ENCODE data around the gene SREBF2.

Gene SREBF2

DNA sequence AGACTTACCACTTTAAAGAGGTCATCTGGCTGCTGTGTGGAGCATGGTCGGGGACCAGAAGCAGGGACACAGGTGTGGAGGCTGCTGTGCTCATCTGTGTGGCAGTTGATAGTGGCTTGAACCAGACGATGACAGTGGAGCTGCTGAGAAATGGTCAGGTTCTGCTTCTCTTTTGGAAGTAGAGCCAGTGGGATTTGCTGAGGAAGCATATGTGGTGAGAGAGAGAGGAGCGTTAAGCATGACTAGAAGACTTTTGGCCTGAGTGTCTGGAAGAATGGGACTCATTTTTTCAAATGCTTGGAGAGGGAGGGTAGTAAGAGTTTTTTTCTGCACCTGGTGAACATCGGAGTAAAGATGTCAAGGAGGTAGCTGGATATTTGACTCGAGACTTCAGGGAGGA is 12.5 kb upstream of the SREBF2 start:
- DNase-seq (ENCODE audit: low read depth), result no peak
- H3K4me3 ChIP-seq (ENCODE audit: control insufficient read depth, low read depth, low read length), result no peak overlapping the region
- TF ChIP-seq, protein P1, sequence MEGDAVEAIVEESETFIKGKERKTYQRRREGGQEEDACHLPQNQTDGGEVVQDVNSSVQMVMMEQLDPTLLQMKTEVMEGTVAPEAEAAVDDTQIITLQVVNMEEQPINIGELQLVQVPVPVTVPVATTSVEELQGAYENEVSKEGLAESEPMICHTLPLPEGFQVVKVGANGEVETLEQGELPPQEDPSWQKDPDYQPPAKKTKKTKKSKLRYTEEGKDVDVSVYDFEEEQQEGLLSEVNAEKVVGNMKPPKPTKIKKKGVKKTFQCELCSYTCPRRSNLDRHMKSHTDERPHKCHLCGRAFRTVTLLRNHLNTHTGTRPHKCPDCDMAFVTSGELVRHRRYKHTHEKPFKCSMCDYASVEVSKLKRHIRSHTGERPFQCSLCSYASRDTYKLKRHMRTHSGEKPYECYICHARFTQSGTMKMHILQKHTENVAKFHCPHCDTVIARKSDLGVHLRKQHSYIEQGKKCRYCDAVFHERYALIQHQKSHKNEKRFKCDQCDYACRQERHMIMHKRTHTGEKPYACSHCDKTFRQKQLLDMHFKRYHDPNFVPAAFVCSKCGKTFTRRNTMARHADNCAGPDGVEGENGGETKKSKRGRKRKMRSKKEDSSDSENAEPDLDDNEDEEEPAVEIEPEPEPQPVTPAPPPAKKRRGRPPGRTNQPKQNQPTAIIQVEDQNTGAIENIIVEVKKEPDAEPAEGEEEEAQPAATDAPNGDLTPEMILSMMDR (conservative IDR thresholded peaks at IDR 0.05; ENCODE audit: control insufficient read depth, insufficient read depth, low read depth, low read length), result no peak

DNA sequence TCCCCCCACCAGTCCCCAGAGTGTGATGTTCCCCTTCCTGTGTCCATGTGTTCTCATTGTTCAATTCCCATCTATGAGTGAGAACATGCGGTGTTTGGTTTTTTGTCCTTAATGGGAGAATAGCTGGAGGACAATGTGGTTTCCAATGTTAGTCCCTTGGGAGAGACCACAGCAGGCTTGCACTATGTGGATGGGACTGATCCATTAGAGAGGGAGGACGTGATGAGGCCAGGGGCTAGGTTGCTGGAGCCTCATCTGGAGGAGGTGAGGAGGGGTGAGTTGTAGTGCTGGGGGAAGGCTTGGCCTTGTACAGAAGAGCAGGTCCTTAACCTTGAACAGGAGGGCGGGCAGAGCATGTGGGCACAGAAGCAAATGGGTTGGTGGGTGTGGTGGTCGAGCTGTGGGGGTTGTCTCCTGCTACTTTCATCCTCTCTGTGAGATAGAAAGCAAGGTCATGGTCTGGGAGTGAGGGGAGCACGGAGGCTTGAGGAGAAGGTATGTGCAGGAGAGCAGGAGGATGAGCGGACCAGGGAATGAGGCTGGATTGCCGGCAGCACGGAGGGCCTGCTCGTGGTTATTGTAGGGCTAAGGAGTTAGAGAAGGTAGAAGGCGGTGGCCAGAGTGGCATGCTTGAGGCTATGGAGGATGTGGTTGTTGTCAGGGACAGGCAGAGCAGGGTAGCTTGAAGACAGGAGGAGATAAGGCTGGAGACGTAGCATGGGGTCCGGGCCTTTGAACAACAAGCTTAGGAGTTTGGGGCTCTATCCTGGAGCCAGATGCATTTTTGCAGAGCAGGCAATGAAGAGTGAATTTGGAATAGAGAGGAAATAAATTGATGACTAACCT is 11.2 kb upstream of the SREBF2 start:
- TF ChIP-seq, protein P1 (conservative IDR thresholded peaks at IDR 0.05; ENCODE audit: control insufficient read depth, insufficient read depth, low read depth, low read length), result no peak
- DNase-seq (ENCODE audit: low read depth), result no peak
- H3K4me3 ChIP-seq (ENCODE audit: control insufficient read depth, low read depth, low read length), result no peak overlapping the region

DNA sequence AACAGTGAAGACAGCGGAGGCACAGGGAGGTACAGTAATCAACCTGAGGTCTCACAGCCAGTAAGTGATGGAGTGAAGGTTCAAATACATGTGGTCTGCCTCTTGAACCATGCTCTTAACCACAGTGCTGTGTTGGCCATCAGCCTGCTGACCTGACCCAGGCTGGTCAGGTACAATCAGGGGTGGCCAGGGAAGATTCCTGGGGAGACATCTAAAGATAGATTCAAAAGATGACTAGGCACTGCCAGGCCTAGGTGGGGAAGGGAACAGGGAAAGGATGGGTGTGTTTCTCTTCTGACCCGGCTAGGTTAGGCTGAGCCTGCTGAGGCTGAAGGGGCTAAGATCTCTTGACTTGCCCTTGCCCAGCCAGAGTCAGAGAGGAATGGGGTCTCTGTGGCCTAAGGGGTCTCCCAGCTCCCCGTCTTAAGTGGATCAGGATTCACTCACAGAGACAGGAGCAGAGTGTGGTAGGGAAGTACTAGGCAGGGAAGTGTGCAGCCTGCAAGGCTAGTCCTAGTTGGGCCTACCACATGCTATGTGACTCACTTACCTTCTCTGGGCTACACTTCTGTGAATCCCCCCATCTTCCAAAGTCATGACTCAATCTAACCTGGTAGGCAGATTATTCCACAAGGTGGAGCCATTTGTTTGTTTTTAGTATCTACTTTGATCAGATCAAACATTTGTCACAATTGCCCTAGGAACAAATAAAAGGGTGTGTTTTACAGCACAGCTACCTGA is 10.4 kb upstream of the SREBF2 start:
- TF ChIP-seq, protein P1 (conservative IDR thresholded peaks at IDR 0.05; ENCODE audit: control insufficient read depth, insufficient read depth, low read depth, low read length), result peak; percentile 51
- DNase-seq (ENCODE audit: low read depth), result peak; percentile 85
- H3K4me3 ChIP-seq (ENCODE audit: control insufficient read depth, low read depth, low read length), result no peak overlapping the region

DNA sequence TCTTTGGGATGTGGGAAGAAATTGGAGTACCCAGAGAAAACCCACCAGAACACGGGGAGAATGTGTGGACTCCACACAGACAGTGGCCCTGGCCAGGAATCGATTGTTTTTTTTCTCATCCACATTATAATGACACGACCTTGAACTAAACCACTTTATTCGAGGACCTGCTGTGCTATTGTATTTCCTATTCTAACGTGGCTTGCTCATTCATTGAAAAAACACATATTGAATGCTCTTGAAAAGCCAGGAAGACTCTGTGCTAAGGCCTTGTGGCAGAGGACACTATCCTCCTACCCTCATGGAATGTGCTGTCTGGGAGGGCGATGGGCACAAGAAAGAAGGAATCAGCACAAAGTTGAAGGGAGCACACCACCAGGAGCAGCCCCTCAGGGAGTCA is 9.1 kb upstream of the SREBF2 start:
- TF ChIP-seq, protein P1 (conservative IDR thresholded peaks at IDR 0.05; ENCODE audit: control insufficient read depth, insufficient read depth, low read depth, low read length), result no peak
- no peak overlapping the region for H3K4me3 ChIP-seq (ENCODE audit: control insufficient read depth, low read depth, low read length)
- no peak for DNase-seq (ENCODE audit: low read depth)

DNA sequence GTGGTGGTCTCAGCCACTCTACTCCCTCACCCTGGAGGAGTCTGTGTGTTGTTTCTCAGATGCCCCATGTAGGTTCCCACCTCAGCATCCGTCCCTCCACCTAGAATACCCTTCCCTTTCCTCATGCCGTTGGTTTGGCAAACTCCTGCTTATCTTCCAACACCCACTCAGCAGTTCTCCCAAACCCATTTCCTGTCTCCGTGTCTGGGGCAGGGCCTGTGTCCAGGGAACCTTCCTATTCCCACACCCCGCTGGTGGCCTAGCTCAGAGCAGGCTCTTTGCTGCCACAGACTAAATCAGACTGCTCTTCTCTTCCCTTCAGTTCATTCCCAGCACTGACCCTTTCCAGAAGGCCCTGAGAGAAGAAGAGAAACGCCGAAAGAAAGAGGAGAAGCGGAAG is 7.5 kb upstream of the SREBF2 start:
- DNase-seq (ENCODE audit: low read depth), result peak; percentile 42

DNA sequence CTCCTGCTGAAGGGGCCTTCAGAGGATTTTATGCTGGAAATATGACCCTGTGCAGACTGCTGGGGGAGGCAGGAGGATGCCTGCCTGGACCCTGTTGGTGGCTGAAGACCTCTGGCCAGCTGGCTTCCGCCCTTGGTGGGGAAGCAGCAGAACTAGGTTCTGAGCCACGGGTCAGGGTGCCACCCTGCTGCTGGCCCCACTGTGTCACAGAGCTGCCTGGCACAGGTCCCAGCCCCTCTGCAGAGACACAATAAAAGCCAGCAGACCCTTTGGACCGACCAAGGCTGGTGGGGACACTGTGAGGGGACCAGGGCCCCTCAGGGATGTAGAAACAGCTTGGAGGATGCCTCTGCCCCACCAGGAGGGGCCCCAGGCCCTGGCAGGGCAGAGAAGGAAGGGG is 6.9 kb upstream of the SREBF2 start:
- TF ChIP-seq, protein P1 (conservative IDR thresholded peaks at IDR 0.05; ENCODE audit: control insufficient read depth, insufficient read depth, low read depth, low read length), result no peak
- no peak overlapping the region for H3K4me3 ChIP-seq (ENCODE audit: control insufficient read depth, low read depth, low read length)
- DNase-seq (ENCODE audit: low read depth), result no peak

More for the DNA sequence above, 7.5 kb upstream of the SREBF2 start:
- H3K4me3 ChIP-seq (ENCODE audit: control insufficient read depth, low read depth, low read length), result no peak overlapping the region
- TF ChIP-seq, protein P1 (conservative IDR thresholded peaks at IDR 0.05; ENCODE audit: control insufficient read depth, insufficient read depth, low read depth, low read length), result no peak
